ENCODE results near the gene VAC14.

GRCh38 chr16:70780546-70780945, 20.4 kb downstream of the VAC14 start:
- no peak for TF ChIP-seq CHD2 (IDR thresholded peaks at IDR 0.05; ENCODE audit: low read length, partially characterized antibody)
- no peak for TF ChIP-seq POLR2A (IDR thresholded peaks at IDR 0.05; ENCODE audit: low read length)

Measured in A549 (cell line).